Panc1 (cell line): Measurements from ENCODE around the gene WDR48.

Source experiments
- POLR2AphosphoS5 ChIP-seq: IDR thresholded peaks from 2 replicates; pipeline ENCODE4 v1.6.1; 2012; ENCODE audit warnings: mild to moderate bottlenecking, low read depth, low read length, moderate library complexity
- TF ChIP-seq, protein P1 (sequence below): fragments of 450-650 bp; IDR thresholded peaks from 2 replicates; pipeline ENCODE4 v1.5.1; 2017; ENCODE audit warnings: mild to moderate bottlenecking

- TF ChIP-seq, protein P1, sequence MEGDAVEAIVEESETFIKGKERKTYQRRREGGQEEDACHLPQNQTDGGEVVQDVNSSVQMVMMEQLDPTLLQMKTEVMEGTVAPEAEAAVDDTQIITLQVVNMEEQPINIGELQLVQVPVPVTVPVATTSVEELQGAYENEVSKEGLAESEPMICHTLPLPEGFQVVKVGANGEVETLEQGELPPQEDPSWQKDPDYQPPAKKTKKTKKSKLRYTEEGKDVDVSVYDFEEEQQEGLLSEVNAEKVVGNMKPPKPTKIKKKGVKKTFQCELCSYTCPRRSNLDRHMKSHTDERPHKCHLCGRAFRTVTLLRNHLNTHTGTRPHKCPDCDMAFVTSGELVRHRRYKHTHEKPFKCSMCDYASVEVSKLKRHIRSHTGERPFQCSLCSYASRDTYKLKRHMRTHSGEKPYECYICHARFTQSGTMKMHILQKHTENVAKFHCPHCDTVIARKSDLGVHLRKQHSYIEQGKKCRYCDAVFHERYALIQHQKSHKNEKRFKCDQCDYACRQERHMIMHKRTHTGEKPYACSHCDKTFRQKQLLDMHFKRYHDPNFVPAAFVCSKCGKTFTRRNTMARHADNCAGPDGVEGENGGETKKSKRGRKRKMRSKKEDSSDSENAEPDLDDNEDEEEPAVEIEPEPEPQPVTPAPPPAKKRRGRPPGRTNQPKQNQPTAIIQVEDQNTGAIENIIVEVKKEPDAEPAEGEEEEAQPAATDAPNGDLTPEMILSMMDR = no peak
- TF ChIP-seq POLR2AphosphoS5 = no peak
Measured at GRCh38 chr3:39106281-39106811, 54.5 kb downstream of the WDR48 start.
